Astrocyte of the spinal cord (primary cell): ENCODE results near the gene PYDC2.
"Not testable (repeated sequence)": the region's sequence is repeated elsewhere in the genome, so short reads cannot be mapped to it uniquely, and the experiment has no call there.

Experiments
- DNase-seq: peaks from one replicate; pipeline ENCODE4 v3.0.0; 2011; ENCODE audit warnings: low read depth, low spot score
- H3K4me3 ChIP-seq: 2 replicates; pipeline ENCODE4 v1.5.1; 2011; ENCODE audit warnings: low read depth, mild to moderate bottlenecking, low read length, moderate library complexity
- in situ Hi-C: cut with HindIII; loops from 2 replicates; pipeline ENCODE4 v1.10.0; 2017; ENCODE audit warnings: low sequenced_read_pairs
- TF ChIP-seq, protein P1 (sequence below): IDR thresholded peaks from 2 replicates; pipeline ENCODE4 v1.5.1; 2012; ENCODE audit warnings: low read depth, mild to moderate bottlenecking, low read length, inconsistent platforms

Gene PYDC2

GRCh38 chr3:191473661-191474198, 12.8 kb downstream of the PYDC2 start:
- in situ Hi-C loops: no loop called here

DNA sequence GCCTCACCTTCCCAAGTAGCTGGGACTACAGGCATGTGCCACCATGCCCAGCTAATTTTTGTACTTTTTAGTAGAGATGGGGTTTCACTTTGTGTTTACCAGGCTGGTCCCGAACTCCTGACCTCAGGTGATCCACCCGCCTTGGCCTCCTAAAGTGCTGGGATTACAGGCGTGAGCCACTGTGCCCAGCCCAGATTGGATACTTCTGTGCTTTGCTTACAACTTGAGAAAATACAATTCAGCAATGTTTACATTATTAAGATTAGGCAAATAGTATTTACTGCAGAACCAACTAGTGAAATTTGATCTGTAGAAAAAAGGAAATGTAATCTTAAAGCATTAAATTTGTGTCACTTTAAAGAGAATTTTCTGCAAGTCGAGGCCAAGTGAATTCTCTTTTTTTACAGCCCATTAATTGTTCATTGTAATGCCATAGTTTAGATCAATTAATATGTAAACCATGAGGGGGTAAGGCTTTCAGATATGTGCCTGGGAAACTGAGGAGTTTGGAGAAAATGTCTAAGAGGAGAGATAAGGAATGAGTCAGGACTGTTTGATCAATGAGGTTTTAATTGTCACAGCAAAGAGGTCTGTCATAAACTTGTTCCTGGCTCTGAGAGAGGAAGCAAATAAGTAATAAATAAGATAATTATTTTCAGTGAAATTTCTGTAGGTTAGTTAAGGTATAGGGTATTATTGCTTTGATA, 15.3 kb downstream of the PYDC2 start:
- TF ChIP-seq, protein P1, sequence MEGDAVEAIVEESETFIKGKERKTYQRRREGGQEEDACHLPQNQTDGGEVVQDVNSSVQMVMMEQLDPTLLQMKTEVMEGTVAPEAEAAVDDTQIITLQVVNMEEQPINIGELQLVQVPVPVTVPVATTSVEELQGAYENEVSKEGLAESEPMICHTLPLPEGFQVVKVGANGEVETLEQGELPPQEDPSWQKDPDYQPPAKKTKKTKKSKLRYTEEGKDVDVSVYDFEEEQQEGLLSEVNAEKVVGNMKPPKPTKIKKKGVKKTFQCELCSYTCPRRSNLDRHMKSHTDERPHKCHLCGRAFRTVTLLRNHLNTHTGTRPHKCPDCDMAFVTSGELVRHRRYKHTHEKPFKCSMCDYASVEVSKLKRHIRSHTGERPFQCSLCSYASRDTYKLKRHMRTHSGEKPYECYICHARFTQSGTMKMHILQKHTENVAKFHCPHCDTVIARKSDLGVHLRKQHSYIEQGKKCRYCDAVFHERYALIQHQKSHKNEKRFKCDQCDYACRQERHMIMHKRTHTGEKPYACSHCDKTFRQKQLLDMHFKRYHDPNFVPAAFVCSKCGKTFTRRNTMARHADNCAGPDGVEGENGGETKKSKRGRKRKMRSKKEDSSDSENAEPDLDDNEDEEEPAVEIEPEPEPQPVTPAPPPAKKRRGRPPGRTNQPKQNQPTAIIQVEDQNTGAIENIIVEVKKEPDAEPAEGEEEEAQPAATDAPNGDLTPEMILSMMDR: no peak
- H3K4me3 ChIP-seq: no peak overlapping the region
- peak; percentile 9 for DNase-seq
- in situ Hi-C loops: no loop called here

More at GRCh38 chr3:191473661-191474198, 12.8 kb downstream of the PYDC2 start:
- H3K4me3 ChIP-seq: no peak overlapping the region
- DNase-seq: no peak
- TF ChIP-seq, protein P1: no peak

- in situ Hi-C loops, DNase-seq, H3K4me3 ChIP-seq: not testable (repeated sequence)
Observed at GRCh38 chr3:191483994-191484393, 23.0 kb downstream of the PYDC2 start.

- TF ChIP-seq, protein P1: no peak
- in situ Hi-C loops: no loop called here
- no peak for DNase-seq
- no peak overlapping the region for H3K4me3 ChIP-seq
Observed at GRCh38 chr3:191484461-191484860, 23.5 kb downstream of the PYDC2 start.

- peak; percentile 67 for DNase-seq
- H3K4me3 ChIP-seq: no peak overlapping the region
- in situ Hi-C loops: no loop called here
- TF ChIP-seq, protein P1: no peak
Observed at GRCh38 chr3:191492601-191493000, 31.6 kb downstream of the PYDC2 start.

- TF ChIP-seq, protein P1: no peak
- H3K4me3 ChIP-seq: no peak overlapping the region
- in situ Hi-C loops: no loop called here
- DNase-seq: no peak
Observed at GRCh38 chr3:191493336-191493735, 32.4 kb downstream of the PYDC2 start.

DNA sequence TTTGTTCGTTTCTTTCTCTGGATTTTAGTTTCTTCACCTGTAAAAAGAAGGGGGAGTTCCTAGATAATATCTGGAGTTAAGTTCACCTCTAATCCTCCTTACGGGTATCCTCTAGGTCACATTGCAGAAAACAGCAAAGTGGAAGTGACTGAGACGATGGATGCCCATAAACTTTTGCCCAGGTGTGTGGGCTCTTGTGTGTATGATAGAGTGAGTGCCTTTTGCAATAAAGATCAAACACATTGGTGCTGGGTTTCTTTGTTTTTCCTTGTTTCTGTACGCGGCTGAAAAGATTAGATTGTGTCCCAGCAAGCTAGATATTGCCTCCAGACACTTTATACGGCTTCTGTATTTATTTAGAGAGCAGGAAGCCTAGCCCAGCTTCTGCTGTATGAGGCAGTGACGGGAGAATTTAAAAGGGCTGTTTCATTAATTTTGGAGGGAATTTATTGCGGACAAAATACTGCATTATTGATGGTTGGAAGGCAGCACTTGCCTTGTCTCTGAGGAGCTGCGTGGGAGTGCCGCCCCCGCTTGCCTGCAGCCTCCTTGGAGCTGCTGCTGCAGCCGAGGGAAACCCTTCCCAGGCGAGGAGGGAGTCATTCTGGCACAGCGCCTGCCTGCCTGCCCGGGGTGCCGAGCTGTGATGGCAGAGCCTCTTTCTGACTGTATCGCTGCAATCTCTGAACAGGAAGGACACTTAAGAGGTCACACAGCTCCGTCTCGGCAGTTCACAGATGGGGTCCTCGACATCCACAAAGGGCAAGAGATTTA, 38.5 kb downstream of the PYDC2 start:
- in situ Hi-C loops: no loop called here
- peak; percentile 61 for DNase-seq
- H3K4me3 ChIP-seq: peak overlapping the region; percentile 0
- TF ChIP-seq, protein P1: no peak
